HG02981 (cell line): ENCODE measurements around the gene SUN1.

Experiments used
- ATAC-seq: cut with Tn5 transposase; IDR thresholded peaks from one replicate; pipeline ENCODE4 v1.9.1; 2021; ENCODE audit warnings: mild to moderate bottlenecking, moderate library complexity; ENCODE audit not compliant: unreplicated experiment

SUN1 gene

GRCh38 chr7:901041-901387 lies 68.7 kb downstream of the SUN1 start:
- ATAC-seq = no peak

- no peak for ATAC-seq
Observed at GRCh38 chr7:901388-902154, 69.3 kb downstream of the SUN1 start.

- no peak for ATAC-seq
Observed at GRCh38 chr7:902996-903395, 70.7 kb downstream of the SUN1 start.

GRCh38 chr7:903921-904755 lies 71.9 kb downstream of the SUN1 start:
- ATAC-seq = no peak

GRCh38 chr7:904847-905246 lies 72.6 kb downstream of the SUN1 start:
- no peak for ATAC-seq

GRCh38 chr7:906776-907157 lies 74.5 kb downstream of the SUN1 start:
- ATAC-seq = no peak

- ATAC-seq = no peak
Observed at GRCh38 chr7:907158-907980, 75.1 kb downstream of the SUN1 start.

GRCh38 chr7:908159-908581 lies 75.9 kb downstream of the SUN1 start:
- ATAC-seq = no peak

- ATAC-seq = peak; percentile 73
Observed at GRCh38 chr7:908591-909357, 76.5 kb downstream of the SUN1 start.

- no peak for ATAC-seq
Observed at GRCh38 chr7:909358-910329, 77.4 kb downstream of the SUN1 start.

- ATAC-seq = no peak
Observed at GRCh38 chr7:910441-910861, 78.2 kb downstream of the SUN1 start.

GRCh38 chr7:910931-911431 lies 78.7 kb downstream of the SUN1 start:
- ATAC-seq = no peak

- no peak for ATAC-seq
Observed at GRCh38 chr7:911791-912480, 79.7 kb downstream of the SUN1 start.

- ATAC-seq = no peak
Observed at GRCh38 chr7:913736-914520, 81.7 kb downstream of the SUN1 start.

GRCh38 chr7:914521-915194 lies 82.4 kb downstream of the SUN1 start:
- ATAC-seq = no peak

- no peak for ATAC-seq
Observed at GRCh38 chr7:915291-916218, 83.3 kb downstream of the SUN1 start.
